22Rv1 (cell line): ENCODE results near the gene RBM6.

Source experiments
- CTCF ChIP-seq: fragments of 450-650 bp; IDR thresholded peaks from 2 replicates; pipeline ENCODE4 v1.5.1; 2017; ENCODE audit warnings: mild to moderate bottlenecking
- ZFX ChIP-seq: fragments of 450-650 bp; IDR thresholded peaks from 2 replicates; pipeline ENCODE4 v1.6.1; 2017; ENCODE audit warnings: antibody characterized with exemption, borderline replicate concordance

- TF ChIP-seq CTCF = no peak
- no peak for TF ChIP-seq ZFX
These were observed 138.7 kb downstream of the RBM6 start for GRCh38 chr3:50078622-50079021.
